HepG2 (cell line): Measurements from ENCODE around the gene NGEF. TPM values are rescaled to one million over a fixed set of nuclear protein-coding genes. Genes with fewer than 3 reads are reported as not detected.

Experiments used
- E2F1 ChIP-seq: sonication (generic); formaldehyde crosslinking; IDR thresholded peaks from 2 replicates; pipeline ENCODE4 v1.5.0; 2020; ENCODE audit warnings: missing genetic modification reagents
- ELF4 ChIP-seq: sonication (generic); formaldehyde crosslinking; IDR thresholded peaks from 2 replicates; pipeline ENCODE4 v1.5.0; 2020; ENCODE audit warnings: missing genetic modification reagents, mild to moderate bottlenecking, moderate library complexity, borderline replicate concordance
- FOXJ3 ChIP-seq: sonication (generic); formaldehyde crosslinking; IDR thresholded peaks from 2 replicates; pipeline ENCODE4 v1.4.0; 2020; ENCODE audit warnings: missing genetic modification reagents, mild to moderate bottlenecking, borderline replicate concordance
- GATAD2A ChIP-seq: IDR thresholded peaks from 2 replicates; pipeline ENCODE4 v1.6.1; 2016
- MTERF4 ChIP-seq: sonication (generic); formaldehyde crosslinking; IDR thresholded peaks from 2 replicates; pipeline ENCODE4 v1.8.0; 2023; ENCODE audit warnings: mild to moderate bottlenecking, missing genetic modification reagents
- PHF20 ChIP-seq: sonication (generic); formaldehyde crosslinking; IDR thresholded peaks from 2 replicates; pipeline ENCODE4 v1.5.0; 2020; ENCODE audit warnings: mild to moderate bottlenecking, missing genetic modification reagents
- PRMT3 ChIP-seq: sonication (generic); formaldehyde crosslinking; IDR thresholded peaks from 2 replicates; pipeline ENCODE4 v1.8.1; 2022; ENCODE audit warnings: low read depth, mild to moderate bottlenecking, moderate library complexity, missing genetic modification reagents, borderline replicate concordance
- RELA ChIP-seq: sonication (generic); formaldehyde crosslinking; IDR thresholded peaks from 2 replicates; pipeline ENCODE4 v1.4.0; 2020; ENCODE audit warnings: missing genetic modification reagents
- REPIN1 ChIP-seq: sonication (generic); formaldehyde crosslinking; IDR thresholded peaks from 2 replicates; pipeline ENCODE4 v1.8.0; 2022; ENCODE audit warnings: missing genetic modification reagents, low read depth, mild to moderate bottlenecking, borderline replicate concordance
- SMARCC2 ChIP-seq: fragments of 450-650 bp; IDR thresholded peaks from 2 replicates; pipeline ENCODE4 v1.6.1; 2017; ENCODE audit warnings: antibody characterized with exemption, mild to moderate bottlenecking
- TARDBP ChIP-seq: sonication (generic); formaldehyde crosslinking; IDR thresholded peaks from 2 replicates; pipeline ENCODE4 v1.8.0; 2022; ENCODE audit warnings: mild to moderate bottlenecking, missing genetic modification reagents
- TBX2 ChIP-seq: sonication (generic); formaldehyde crosslinking; IDR thresholded peaks from 2 replicates; pipeline ENCODE4 v1.5.0; 2020; ENCODE audit warnings: missing genetic modification reagents, mild to moderate bottlenecking, borderline replicate concordance
- ZHX2 ChIP-seq, 2 experiments: sonication (generic) in 1 of 2; formaldehyde crosslinking in 1 of 2; IDR thresholded peaks; 2 replicates each; pipeline versions ENCODE4 v1.6.1 to v1.9.0; 2014 to 2022; ENCODE audit warnings: antibody characterized with exemption in 1 of 2, borderline replicate concordance in 1 of 2, inconsistent platforms in 1 of 2, low read depth in 1 of 2, missing genetic modification reagents in 1 of 2
- ZMYM4 ChIP-seq: sonication (generic); formaldehyde crosslinking; IDR thresholded peaks from 2 replicates; pipeline ENCODE4 v1.8.1; 2023; ENCODE audit warnings: mild to moderate bottlenecking, missing genetic modification reagents
- ZNF12 ChIP-seq: sonication (generic); formaldehyde crosslinking; IDR thresholded peaks from 2 replicates; pipeline ENCODE4 v1.5.0; 2020; ENCODE audit warnings: missing genetic modification reagents
- ZNF124 ChIP-seq: sonication (generic); formaldehyde crosslinking; IDR thresholded peaks from 2 replicates; pipeline ENCODE4 v1.4.0; 2020; ENCODE audit warnings: missing genetic modification reagents
- ZNF530 ChIP-seq: sonication (generic); formaldehyde crosslinking; IDR thresholded peaks from 2 replicates; pipeline ENCODE4 v1.5.0; 2020; ENCODE audit warnings: low read depth, mild to moderate bottlenecking, missing genetic modification reagents
- ZNF781 ChIP-seq: sonication (generic); formaldehyde crosslinking; IDR thresholded peaks from 2 replicates; pipeline ENCODE4 v1.5.1; 2020; ENCODE audit warnings: borderline replicate concordance, mild to moderate bottlenecking, missing genetic modification reagents; ENCODE audit errors: not compliant biosample characterization
- polyA plus RNA-seq, 8 experiments: library from polyadenylated mRNA; depleted of rRNA in 3 of 8; stranded (reverse) in 7 of 8; unstranded in 1 of 8; fragments of >200 nt; fragmentation: Illumina TruSeq in 4 of 8; extraction: Trizol in 4 of 8; gene quantifications; 2 replicates each; pipeline versions ENCODE4 v1.2.1 to v1.2.3, GENCODE V29; 2011 to 2016; ENCODE audit warnings: low read depth in 4 of 8, missing spikeins in 1 of 8, mixed read lengths in 1 of 8; ENCODE audit not compliant: insufficient read depth in 1 of 8
- total RNA-seq, 5 experiments: library from RNA; depleted of rRNA; stranded (reverse); fragments of >200 nt; fragmentation: Illumina TruSeq; extraction: Trizol; gene quantifications; 2 replicates each; pipeline ENCODE4 v1.2.3, GENCODE V29; 2016; ENCODE audit warnings: low read depth in 1 of 5

Gene NGEF
- total and polyA plus RNA-seq, 2 of the 13 experiments (the other 11 are each of a cell fraction or from before 2014, with no cell fraction given), result 14.4 to 36.9 TPM

GRCh38 chr2:233053928-233054784 is 41.1 kb upstream of the NGEF start (continued):
- TF ChIP-seq ZHX2 (IDR thresholded peaks at IDR 0.05; ENCODE audit: low read depth), result no peak
- TF ChIP-seq ZHX2 (CRISPR knock-in tag; IDR thresholded peaks at IDR 0.05; ENCODE audit: borderline replicate concordance), result no peak
- TF ChIP-seq MTERF4 (CRISPR knock-in tag), result no peak
- no peak for TF ChIP-seq PRMT3 (CRISPR knock-in tag)
- TF ChIP-seq ZNF530 (CRISPR knock-in tag), result no peak
- TF ChIP-seq ZNF12 (CRISPR knock-in tag), result no peak
- no peak for TF ChIP-seq PHF20
- peak; percentile 17; the same call in 1 of the 2 replicates for TF ChIP-seq GATAD2A (CRISPR knock-in tag)
- no peak for TF ChIP-seq RELA (CRISPR knock-in tag)
- TF ChIP-seq ZNF781 (CRISPR knock-in tag), result no peak
- 0 out of 2 replicates have a peak, but pooled peaks have one; percentile 23 for TF ChIP-seq FOXJ3 (CRISPR knock-in tag)
- TF ChIP-seq ZMYM4 (CRISPR knock-in tag), result 0 out of 2 replicates have a peak, but pooled peaks have one; percentile 40
- peak; percentile 48; the same call in 1 of the 2 replicates for TF ChIP-seq TBX2 (CRISPR knock-in tag)
- no peak for TF ChIP-seq ELF4 (CRISPR knock-in tag)
- TF ChIP-seq SMARCC2, result no peak
- TF ChIP-seq REPIN1 (CRISPR knock-in tag), result no peak
- TF ChIP-seq E2F1, result no peak
- no peak for TF ChIP-seq ZNF124 (CRISPR knock-in tag)
- TF ChIP-seq TARDBP (CRISPR knock-in tag), result no peak
